Inflammatory macrophage (primary cell): ENCODE results near the gene SYNE1.

Experiments used
- DNase-seq, 2 donors: peaks; one replicate each; pipeline ENCODE4 v3.0.0-alpha.2; 2020 to 2022

The SYNE1 gene

DNA sequence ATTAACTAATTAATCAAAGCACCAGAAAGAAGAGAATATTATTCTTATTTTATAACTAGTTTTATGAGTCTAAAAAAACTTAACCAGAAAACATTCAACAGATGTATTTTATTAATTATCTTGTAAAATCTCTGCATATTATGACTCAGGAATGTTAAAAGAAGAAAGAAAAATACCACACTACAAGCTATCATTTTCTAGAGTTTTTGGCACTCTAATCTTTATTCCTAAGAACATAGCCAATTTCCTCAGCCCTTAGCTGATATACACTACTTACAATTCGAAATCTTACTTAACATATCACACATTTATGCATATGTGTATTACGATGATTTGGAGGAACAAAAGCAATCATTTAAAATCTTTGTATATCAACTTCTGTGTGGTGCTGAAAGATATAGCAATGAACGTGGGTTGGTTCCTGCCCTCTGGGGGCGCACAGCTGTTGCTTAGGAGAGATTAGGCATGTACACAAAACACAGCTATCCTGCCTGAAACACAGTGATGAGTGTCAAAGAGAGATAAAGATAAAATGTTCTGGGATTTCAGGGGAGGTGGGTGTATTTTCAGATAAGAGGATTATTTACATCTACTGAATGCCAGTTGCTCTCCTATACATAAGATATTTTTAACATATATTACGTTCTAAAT is 404.5 kb downstream of the SYNE1 start:
- DNase-seq: no peak

DNA sequence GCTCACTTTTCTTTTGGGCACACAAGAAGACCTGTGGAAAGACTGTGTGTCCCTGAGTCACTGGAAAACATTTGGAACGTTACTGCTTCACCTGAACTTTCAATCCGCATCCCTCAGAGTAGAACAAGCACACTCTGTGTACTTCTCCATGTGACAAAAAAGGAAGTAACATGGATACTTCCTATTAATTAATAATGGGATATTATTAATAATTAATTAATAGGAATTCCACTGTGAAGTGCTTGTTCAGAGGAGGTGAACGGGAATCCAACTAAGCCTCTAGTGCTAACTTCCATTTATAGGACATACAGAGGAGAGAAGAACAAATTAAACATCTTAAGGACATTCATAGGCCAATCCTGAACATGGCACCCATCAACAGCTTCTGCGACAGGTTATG is 407.8 kb downstream of the SYNE1 start:
- no peak for DNase-seq

DNA sequence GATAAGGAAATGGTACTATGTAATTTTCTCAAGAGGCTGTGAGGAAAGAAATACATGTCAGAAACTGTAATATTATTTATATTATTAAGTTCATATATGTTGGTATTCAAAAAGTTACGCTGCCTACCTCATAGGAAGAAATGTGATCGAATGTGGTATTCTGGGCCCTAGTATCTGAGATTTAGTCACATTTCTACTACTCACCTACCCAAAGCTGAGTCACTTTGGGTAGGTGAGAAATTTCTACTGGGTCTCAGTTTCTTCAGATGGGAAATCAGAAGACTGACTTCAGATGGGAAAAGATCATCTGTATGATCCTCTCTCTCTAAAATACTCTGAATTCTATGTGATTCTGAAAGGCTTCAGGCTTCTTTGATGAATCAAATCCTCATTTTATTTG is 411.0 kb downstream of the SYNE1 start:
- no peak for DNase-seq

DNA sequence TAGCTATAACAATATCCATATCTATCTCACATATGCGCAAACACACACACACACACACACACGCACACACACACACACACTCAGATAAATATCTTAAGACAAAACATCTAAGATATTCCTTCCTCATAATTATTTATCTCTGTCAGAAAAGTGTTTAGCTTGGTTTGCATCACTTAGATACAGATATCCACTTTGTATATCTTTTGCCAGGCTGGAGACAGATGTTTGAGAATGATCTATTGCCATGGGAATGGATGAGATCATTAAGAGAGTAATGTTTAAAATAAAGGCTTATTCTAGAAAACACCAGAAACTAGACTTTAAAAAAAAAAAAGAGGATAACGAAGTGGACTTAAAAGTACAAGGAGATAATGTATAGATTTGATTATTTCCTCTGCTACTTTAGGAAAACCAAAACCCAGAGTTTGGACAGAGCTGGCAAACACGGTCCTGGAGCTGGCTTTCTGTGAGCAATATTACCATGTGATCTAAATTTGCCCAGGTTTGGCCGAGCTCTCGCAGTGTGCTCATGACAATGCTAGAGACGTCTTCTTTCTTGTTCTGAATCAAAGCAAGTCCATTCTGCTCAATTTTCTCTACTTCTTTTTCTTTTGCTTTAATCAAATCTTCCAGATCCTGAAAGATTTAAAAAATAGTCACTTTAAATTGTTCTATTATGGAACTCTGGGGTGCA is 411.8 kb downstream of the SYNE1 start:
- no peak for DNase-seq

DNA sequence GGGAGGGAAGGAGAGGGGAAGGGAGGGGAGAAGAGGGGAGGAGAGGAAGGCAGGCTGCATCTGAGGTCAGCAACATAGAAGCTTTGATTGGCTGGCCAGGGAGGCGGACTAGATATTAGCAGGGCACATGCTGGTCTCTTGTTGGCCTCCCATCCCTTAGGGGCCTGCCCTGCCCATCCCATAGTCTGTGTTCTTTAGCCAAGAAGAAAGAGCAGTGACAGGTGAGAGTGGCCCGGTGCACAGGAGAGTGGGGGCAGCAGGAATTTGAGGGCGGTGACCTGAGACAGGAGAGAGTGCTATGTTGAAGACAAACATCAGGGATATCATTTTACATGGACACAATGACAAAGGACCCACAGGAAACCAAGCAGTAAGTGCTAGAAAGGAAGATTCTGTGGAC is 413.5 kb downstream of the SYNE1 start:
- no peak for DNase-seq

DNA sequence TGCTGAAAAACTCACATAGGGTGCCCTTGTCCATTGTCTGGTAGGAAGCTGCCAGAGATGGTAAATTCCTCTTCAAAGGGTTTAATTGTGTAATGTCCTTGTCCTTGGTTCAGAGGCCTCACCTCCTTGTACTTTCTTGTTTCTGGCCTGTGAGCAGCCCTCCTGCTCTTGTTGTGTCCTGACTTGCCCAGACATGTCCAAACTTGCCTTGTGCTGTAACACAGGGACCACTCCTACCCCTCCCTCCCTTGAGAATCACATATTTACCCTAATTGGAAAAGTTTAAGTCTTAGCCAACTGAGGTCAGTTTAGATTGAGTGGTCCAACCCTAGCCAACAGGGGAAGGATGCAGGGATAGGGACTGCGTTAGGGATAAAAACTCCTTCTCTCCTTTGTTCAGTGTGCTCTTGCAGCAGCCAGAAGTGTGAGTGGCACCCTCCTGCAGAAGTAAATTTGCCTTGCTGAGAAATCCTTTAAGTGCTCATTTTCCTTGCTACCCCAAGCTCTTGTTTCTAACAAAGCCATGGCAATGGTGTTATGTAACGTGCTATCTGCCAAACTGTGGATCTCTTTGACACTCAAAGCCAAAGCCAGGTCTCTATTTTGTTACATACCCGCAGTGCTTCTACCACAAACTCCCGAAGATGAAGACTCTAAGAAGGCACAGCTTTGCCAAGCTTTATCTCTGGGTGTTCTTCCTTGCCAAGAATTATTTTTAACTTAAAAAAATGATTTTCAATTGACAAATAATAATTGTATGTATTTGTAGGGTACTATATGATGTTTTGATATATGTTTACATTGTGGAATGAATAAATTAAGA is 415.1 kb downstream of the SYNE1 start:
- DNase-seq: no peak

DNA sequence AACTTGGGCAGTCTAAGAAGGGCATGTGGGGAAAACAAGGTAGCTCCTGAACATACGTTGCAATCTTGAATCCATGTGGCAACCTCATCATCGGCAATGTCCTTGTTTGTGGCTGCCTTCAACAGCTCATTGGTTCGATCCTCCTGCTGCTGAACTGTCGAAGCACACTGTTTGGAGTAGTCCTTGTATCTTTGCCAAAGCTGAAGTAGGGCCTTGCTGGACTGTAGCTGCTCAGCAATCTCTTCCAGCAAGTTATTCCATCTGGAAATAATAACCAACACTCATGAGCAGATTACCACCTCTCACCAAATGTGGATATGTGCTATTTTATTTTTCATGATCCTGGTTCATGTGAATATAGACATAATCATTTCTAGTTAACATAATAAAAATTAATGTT is 416.4 kb downstream of the SYNE1 start:
- no peak for DNase-seq

DNA sequence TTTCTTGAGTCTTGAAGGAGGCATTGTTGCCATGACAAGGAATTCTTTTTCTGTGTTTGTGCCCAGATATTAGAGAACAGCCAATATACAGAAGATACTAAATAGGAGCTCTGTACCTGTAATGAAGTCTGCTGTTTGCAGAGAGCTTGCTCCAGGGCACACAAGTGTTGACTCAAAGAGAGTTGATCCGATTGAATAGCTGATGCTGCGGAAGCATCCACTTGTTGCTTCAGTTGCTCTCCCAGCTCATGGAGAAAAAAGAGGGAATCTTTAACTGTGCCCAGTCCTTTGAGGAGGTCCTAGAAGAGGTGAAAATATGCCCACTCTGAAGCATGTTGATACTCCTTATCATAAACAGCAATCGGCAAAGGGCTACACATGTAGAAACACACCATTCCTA is 418.3 kb downstream of the SYNE1 start:
- DNase-seq: no peak

DNA sequence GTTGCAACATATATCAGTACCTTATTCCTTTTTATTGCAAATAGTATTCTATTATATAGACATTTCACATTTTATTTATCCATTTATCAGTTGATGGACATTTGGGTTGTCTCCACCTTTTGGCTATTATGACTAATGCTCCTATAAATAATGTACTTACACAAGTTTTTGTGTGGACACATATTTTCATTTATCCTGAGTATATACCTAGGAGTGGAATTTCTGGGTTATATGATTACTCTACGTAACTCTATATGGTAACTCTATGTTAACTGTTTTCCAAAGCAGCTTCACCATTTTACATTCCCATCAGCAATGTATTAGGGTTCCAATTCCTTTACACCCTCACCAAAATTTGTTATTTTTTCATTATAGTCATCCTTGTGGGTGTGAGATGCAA is 424.7 kb downstream of the SYNE1 start:
- no peak for DNase-seq

DNA sequence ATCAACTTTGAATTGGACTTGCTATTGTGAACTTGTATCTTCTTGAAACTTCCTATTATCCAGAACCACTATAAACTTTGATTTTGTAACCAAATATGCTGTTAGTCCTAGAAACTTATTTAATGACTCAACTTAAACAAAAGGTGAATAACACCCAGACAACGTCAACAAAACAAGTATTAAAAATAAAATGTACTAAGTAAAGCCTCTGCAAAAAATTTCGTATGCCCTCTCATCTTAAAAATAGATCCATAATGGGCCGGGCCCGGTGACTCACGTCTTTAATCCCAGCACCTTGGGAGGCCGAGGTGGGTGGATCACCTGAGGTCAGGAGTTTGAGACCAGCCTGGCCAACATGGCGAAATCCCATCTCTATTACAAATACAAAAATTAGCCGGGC is 428.0 kb downstream of the SYNE1 start:
- DNase-seq: no peak

DNA sequence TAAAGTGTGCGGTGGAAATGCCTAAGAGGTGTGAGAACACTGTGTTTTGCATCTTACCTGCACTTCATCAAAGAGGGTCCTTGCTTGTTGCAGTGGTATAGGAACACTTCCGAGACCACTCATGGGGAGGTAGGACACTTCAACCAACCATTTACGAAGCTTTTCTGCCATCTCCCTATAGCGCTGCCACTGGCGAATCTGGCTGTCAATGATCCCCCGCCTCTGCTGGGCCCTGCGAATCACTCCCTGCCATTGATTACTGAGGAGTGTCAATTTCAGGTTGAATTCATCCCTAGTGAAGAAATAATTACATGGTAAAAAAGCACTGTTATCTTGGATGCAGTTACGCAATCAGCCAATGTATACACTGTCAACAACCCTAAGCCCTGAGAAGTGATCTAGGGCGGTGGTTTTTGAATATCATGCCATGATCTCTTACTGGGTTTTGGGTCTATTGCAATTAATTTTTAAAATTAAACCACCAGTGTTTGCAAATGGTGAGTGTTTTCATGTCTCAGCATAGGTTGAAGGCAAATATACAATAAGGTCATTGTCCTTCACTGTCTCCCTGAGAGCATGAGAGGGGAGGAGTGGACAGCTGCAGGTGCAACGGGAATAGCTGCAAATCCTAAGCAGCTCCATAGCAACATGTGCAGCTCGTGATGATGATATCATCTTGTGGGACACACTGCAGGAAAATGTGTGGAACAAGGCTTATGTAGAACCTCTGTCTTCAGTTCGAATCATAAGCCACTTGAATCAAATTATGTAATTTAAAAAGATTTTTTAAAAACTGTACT is 429.0 kb downstream of the SYNE1 start:
- no peak for DNase-seq

DNA sequence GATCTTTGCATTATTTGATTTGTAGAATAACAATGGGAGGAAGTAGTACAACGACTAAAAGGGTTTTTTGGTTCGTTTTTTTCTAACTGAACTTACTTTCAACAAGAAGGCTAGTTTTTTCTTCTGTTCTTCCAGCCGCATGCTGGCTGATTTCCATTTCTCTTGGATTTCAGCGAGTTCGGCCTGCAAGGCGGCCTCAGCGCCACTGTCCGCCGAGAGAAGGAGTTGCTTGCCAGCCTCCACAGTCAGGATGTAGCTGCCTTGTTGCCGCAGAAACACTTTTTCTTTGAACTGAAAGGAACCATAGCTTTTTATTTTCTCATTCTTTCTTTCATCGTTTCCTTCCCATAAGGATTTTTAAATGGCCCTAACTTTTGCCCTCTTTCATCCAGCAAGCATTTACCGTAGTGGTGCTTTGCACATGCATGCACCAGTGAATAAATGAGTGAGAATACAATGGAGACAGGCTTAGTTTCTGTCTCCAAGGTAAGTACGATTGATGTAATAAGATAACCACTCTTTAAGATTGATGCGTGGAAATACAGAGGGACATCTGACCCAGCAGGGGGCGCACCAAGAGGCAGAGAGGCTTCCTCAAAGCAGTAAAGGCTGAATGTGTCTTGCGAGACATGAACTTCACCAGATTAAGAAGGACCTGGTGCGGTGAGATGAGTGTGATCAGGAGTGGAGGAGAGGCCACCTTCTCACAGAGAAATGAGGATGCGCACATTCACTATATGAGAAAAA is 430.9 kb downstream of the SYNE1 start:
- peak; percentile 29 to 35 for DNase-seq

DNA sequence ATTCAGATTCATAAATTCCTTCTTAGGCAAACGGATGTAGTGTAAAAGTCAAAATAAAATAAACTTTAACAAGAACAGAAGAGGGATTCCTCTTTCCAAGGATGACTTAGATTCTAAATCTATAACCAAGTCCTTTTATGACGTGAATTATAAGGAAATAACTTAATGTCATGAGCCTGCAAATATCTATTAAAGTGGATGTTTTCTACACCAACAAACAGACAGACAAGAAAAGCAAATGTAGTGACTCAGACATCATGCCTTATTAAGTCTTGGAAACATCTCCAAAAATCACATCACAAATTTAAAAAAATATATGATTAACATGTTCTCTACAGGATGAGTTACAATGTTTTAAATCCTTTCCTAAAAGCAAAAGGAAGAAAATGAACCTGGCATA is 432.6 kb downstream of the SYNE1 start:
- DNase-seq: no peak

DNA sequence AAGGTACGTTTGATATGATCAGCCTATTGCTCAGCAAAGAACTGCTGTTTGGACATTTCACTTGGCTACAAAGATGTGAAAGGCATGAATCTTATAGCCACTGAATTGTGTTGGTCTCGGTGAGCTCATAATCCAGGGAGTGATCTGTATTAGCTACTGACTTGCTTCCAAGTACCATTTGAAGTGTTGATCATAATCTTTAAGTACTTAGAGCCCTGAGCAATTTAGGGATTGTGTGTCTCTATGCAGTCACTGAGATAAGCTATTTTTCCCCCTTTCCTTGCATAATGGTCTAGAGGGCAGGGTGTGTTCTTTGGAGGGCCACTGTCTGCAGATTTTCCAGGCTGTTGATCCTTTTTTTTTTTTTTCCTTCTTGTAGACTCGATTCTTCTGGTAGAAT is 436.0 kb downstream of the SYNE1 start:
- DNase-seq: no peak

DNA sequence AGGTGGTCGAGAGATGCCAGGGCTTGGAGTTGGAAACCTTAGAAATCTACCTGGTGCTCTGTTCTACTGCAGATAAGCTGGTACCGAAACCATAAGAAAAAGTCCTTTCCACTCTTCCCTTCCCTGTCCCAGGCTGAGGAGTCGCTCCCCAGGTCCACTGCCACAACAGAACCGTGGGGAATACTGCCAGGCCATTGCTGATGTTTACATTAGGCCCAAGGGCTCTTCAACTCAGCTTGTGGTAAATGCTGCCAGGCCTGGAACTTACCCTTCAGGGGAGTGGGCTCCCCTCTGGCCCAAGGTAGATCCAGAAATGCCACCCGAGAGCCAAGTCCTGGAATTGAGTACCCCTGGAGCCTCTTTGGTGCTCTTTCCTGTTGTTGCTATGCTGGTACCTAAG is 441.3 kb downstream of the SYNE1 start:
- DNase-seq: no peak

DNA sequence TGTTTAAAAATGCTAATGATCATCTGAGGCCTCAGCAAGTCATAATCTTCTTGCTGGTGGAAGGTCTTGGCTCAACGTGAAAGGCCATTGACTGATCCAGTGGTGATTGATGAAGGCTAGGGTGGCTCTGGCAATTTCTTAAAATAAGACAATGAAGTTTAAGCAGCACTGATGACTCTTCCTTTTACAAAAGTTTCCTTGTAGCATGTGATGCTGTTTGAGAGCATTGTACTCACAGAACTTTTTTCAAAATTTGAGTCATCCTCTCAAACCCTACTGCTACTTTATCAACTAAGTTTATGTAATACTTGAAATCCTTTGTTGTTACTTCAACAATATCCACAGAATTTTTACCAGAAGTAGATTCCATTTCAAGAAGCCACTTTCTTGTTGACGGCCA is 447.4 kb downstream of the SYNE1 start:
- DNase-seq: no peak

DNA sequence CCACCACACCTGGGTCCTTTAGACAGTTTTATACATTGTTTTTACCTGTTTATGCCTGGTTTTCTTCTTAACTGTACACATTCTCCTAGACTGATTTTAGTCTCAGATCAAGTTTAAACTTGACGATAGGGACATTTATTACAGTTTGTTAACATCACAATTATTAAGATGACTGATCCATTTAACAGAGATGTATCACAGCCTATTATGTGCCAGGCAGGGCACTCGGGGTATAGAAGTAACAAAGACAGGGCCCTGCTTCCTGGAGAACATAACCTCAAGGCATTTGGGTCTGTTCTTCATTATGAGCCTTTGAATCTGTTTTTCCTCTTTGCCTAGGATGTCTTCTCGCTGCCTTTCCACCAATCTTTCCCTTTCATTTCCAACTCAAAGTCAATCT is 449.2 kb downstream of the SYNE1 start:
- no peak for DNase-seq

DNA sequence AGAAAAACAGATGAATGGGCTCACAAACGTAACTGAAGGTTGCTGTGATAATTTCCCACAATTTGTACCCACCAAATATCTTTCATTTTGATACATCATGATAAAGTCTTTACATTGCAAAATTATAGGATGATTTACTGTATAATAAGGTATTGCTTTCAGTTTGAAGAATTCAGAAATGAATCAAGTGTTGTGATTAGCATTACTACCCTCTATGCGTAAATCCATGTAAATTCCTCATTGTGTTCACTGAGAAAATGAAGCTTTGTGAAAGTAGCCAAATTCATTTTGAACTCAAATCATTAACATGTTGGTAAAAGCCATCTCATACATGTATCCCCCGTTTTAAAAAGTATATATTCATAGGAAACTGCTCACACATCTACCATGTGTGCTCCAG is 450.3 kb downstream of the SYNE1 start:
- no peak for DNase-seq

DNA sequence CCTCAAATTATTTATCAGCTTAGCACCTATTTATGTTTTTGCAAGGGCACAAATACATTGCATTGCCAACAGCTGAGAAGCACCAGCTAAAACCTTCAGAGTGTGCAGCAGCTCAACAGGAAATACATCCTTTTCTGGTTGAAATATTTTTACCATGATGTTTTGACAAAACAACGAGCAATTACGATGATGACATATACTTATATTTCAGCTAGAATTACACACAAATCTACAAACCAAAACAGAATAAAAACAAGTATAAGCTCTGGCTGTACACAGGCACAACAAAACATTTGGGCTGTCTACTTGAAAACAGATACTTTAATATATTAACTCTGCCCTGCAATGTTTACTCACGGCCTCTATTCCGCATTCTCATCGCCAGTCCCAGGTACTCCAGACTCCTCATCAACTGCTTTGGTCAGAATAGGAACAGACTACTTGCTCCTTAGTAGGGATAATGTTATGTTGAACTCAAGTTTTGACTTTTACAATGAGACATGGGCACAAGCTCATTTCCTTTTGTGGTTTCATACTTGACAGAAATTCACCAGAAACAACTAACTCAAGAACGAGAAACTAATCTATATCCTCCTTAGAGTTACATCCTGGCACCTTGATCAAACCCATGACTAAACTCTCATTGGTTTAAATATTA is 452.1 kb downstream of the SYNE1 start:
- no peak for DNase-seq

DNA sequence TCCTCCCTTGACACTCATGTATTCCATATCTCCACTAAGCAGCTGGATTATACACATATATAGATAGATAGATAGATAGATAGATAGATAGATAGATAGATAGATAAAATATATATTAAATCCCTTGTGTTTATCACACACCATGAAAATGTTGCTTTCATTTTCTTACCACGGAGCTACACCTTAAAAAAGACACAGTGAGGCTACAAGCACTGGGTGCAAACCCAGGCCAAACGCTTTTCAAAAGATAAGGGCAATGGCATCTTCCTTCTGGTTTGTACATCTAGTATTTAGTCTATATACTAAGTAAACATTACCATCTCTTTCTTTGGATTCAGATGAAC is 452.6 kb downstream of the SYNE1 start:
- no peak for DNase-seq

DNA sequence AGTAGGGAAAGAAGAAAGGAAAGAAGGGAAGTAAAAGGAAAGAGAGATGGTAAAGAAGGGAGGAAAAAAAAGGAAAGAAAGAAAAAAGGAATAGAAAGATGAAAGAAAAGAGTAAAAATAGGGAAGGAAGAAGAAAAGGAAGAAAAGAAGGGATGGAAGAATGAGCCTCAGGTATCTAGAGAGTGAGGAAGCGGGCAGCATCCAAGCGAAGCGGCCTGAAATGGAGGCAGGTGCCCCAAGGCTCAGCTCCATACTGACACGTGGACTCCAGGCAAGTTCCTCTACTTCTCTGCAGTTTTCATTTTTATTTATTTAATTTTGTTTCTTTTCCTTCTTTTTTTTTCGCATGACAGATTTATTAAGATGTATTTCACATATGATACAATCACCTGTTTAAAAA is 456.6 kb downstream of the SYNE1 start:
- DNase-seq: no peak

DNA sequence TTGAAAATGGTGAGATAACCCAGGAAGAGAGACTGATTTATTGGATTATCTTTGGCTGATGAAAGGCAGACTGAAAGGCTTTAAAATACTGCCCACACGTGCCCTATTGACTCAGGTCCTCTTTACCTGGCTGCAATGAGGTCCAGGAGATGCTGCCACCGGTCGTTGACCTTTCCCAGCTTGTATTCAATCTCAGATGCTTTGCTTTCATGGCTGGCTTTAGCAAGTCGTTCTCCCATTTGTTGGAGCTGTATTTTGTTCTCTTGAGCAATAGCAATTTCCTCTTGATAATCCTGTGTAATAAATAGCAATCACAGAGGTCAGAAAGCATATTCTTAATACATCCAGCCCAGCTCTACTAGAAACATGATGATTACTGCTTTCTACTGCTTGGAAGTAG is 460.9 kb downstream of the SYNE1 start:
- DNase-seq: no peak
